SK-N-SH (cell line): ENCODE results near the gene BIRC6. TPM values are rescaled to one million over a fixed set of nuclear protein-coding genes. Genes with fewer than 3 reads are reported as not detected.
"Not testable (repeated sequence)": the region's sequence is repeated elsewhere in the genome, so short reads cannot be mapped to it uniquely, and the experiment has no call there.

Experiments
- CTCF ChIA-PET: fragments of 300-600, 350-600 bp; formaldehyde crosslinking; extraction: SDS; loops from one replicate; lab custom pipeline; 2021; lab: Yijun Ruan, JAX
- POLR2A ChIA-PET: fragments of 350-600 bp; sonication (Branson Sonifier 250); formaldehyde crosslinking; extraction: SDS; loops from one replicate; lab custom pipeline; 2020; ENCODE audit warnings: antibody characterized with exemption, inconsistent platforms; lab: Yijun Ruan, JAX
- DNase-seq: peaks from one replicate; pipeline ENCODE4 v3.0.0; 2012
- H2AFZ ChIP-seq: fragments of 200-600 bp; sonication (generic); 2 replicates; pipeline ENCODE4 v1.8.1; 2016; ENCODE audit warnings: antibody characterized with exemption, mild to moderate bottlenecking, low read depth
- H3F3A ChIP-seq: fragments of 200-600 bp; sonication (generic); replicated peaks from 2 replicates; pipeline ENCODE3; 2016; ENCODE audit warnings: antibody characterized with exemption, mild to moderate bottlenecking; ENCODE audit not compliant: insufficient read depth
- H3K27ac ChIP-seq, 2 experiments: fragments of 200-500 bp in 1 of 2; fragments of 200-600 bp in 1 of 2; sonication (Bioruptor generic) in 1 of 2; sonication (generic), shearing (Covaris generic) in 1 of 2; 2 replicates each; pipeline versions ENCODE4 v1.5.1 to v1.6.1; 2014 to 2016; ENCODE audit warnings: low read depth in 2 of 2, inconsistent platforms in 1 of 2, low read length in 1 of 2, mild to moderate bottlenecking in 1 of 2, mixed read lengths in 1 of 2
- H3K27me3 ChIP-seq: fragments of 200-600 bp; sonication (generic), shearing (Covaris generic); 2 replicates; pipeline ENCODE4 v1.6.1; 2016; ENCODE audit warnings: mixed run types; ENCODE audit not compliant: insufficient read depth
- H3K36me3 ChIP-seq, 2 experiments: fragments of 200-500 bp in 1 of 2; fragments of 200-600 bp in 1 of 2; sonication (Bioruptor generic) in 1 of 2; sonication (generic) in 1 of 2; replicated peaks in 1 of 2; 2 replicates each; pipeline versions ENCODE3 to v1.5.1; 2014 to 2016; ENCODE audit warnings: low read length in 1 of 2, mild to moderate bottlenecking in 1 of 2; ENCODE audit not compliant: insufficient read depth in 2 of 2, control insufficient read depth in 1 of 2
- H3K4me1 ChIP-seq, 2 experiments: fragments of 200-500 bp in 1 of 2; fragments of 200-600 bp in 1 of 2; sonication (Bioruptor generic) in 1 of 2; sonication (generic), shearing (Covaris generic) in 1 of 2; 2 replicates each; pipeline versions ENCODE4 v1.5.1 to v1.6.1; 2014 to 2016; ENCODE audit warnings: low read depth in 1 of 2, low read length in 1 of 2, mixed run types in 1 of 2; ENCODE audit not compliant: insufficient read depth in 2 of 2, control insufficient read depth in 1 of 2
- H3K4me2 ChIP-seq: fragments of 200-600 bp; sonication (generic), shearing (Covaris generic); 2 replicates; pipeline ENCODE4 v1.6.1; 2017; ENCODE audit warnings: mixed run types
- H3K4me3 ChIP-seq, 2 experiments: fragments of 200-500 bp in 1 of 2; fragments of 200-600 bp in 1 of 2; sonication (Bioruptor generic) in 1 of 2; sonication (generic), shearing (Covaris generic) in 1 of 2; 2 replicates each; pipeline versions ENCODE4 v1.5.1 to v1.8.1; 2014 to 2016; ENCODE audit warnings: low read depth in 2 of 2, inconsistent platforms in 1 of 2, low read length in 1 of 2, mild to moderate bottlenecking in 1 of 2, mixed read lengths in 1 of 2, moderate library complexity in 1 of 2
- H3K79me2 ChIP-seq: fragments of 200-600 bp; sonication (generic); 2 replicates; pipeline ENCODE4 v1.8.1; 2017; ENCODE audit warnings: mild to moderate bottlenecking; ENCODE audit not compliant: insufficient read depth
- H3K9ac ChIP-seq: fragments of 200-600 bp; sonication (generic); 2 replicates; pipeline ENCODE4 v1.6.1; 2017; ENCODE audit warnings: mixed run types
- H3K9me2 ChIP-seq: fragments of 200-600 bp; sonication (generic); 2 replicates; pipeline ENCODE4 v1.6.1; 2017; ENCODE audit warnings: mixed run types
- H3K9me3 ChIP-seq: fragments of 200-600 bp; sonication (generic); 2 replicates; pipeline ENCODE4 v1.6.1; 2017; ENCODE audit warnings: mixed run types, mild to moderate bottlenecking, moderate library complexity
- H4K20me1 ChIP-seq: fragments of 200-600 bp; sonication (generic); 2 replicates; pipeline ENCODE4 v1.6.1; 2017; ENCODE audit warnings: mild to moderate bottlenecking, mixed run types; ENCODE audit not compliant: insufficient read depth
- MEF2A ChIP-seq: IDR thresholded peaks from 2 replicates; pipeline ENCODE4 v1.4.0; 2012; ENCODE audit warnings: low read depth, borderline replicate concordance
- RAD21 ChIP-seq: IDR thresholded peaks from 2 replicates; pipeline ENCODE4 v1.6.1; 2012; ENCODE audit warnings: mild to moderate bottlenecking, low read length
- SMC3 ChIP-seq: IDR thresholded peaks from 2 replicates; pipeline ENCODE4 v1.6.1; 2012; ENCODE audit warnings: low read depth, low read length, improper control_type of control experiment
- ZBTB33 ChIP-seq: IDR thresholded peaks from 2 replicates; pipeline ENCODE4 v1.4.0; 2012; ENCODE audit warnings: low read depth, borderline replicate concordance
- WGBS: methylation state at CpG from one replicate; pipeline ENCODE4 v1.1.6; 2017; ENCODE audit warnings: low lambda C conversion rate; 5-methylcytosine and 5-hydroxymethylcytosine counted together
- polyA plus RNA-seq, 3 experiments: library from polyadenylated mRNA; depleted of rRNA; stranded (reverse); fragments of >200 nt; gene quantifications; 2 replicates each; pipeline ENCODE4 v1.2.3, GENCODE V29; 2012
- TF ChIP-seq, protein P1 (sequence below): fragments of 200-600 bp; sonication (generic); IDR thresholded peaks from 2 replicates; pipeline ENCODE4 v1.6.1; 2017; ENCODE audit warnings: antibody characterized with exemption, mild to moderate bottlenecking, moderate library complexity
- TF ChIP-seq, protein P2 (sequence below): fragments of 150-350 bp; IDR thresholded peaks from 2 replicates; pipeline ENCODE4 v1.6.1; 2016; ENCODE audit warnings: mild to moderate bottlenecking, low read depth, low read length

BIRC6 gene
- polyA plus RNA-seq, 1 of the 3 experiments (the other 2 are of a cell fraction) = 28.9 TPM

GRCh38 chr2:32552483-32552882 lies 195.7 kb downstream of the BIRC6 start:
- Histone ChIP-seq H3K36me3 (peaks cover 46 to 55% of the 10 kb centered on the region in 2 experiments), H3F3A (peaks cover 32% of the 10 kb centered on the region)
- H3K4me3 ChIP-seq, H3K4me2 ChIP-seq, H3K79me2 ChIP-seq, H3K27me3 ChIP-seq, POLR2A ChIA-PET, H3K27ac ChIP-seq, H3K9me3 ChIP-seq, H3K4me1 ChIP-seq, H3K9me2 ChIP-seq, H3K9ac ChIP-seq, H4K20me1 ChIP-seq, CTCF ChIA-PET, H2AFZ ChIP-seq, DNase-seq: not testable (repeated sequence)
- 90% methylated on average over 3 of the region's 3 CpGs for WGBS

DNA sequence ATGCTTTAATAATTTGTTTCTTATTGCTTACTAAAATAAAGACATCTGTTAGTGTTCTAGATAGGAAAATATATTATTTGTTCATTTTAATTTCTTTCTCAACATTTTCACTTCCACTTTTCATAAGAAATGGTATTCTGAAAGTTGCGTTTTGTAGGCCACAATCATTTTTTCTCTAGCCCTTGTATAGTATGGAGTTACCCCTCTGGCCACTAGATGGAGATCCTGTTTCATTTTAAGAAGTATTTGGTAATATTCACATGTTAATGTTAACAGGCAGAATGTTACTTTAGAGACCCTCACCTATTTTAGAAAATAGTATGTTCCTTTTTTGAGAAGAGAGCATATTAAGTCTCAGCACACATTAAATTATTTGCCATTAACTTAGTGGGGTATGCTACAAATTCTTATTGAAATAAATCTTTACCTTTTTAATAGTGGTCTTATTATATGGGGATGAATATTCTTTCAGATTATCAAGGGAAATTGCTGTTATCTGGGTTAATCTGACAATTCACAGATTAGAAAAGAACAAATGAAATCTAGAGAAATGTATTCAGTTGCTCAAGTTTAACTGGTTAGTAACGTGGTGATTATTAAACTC lies 197.1 kb downstream of the BIRC6 start:
- H3K9ac ChIP-seq = no peak overlapping the region

More for the DNA sequence above, 197.1 kb downstream of the BIRC6 start:
- Histone ChIP-seq H3K9me2 (no peaks in the 10 kb centered on the region), H3K27me3 (no peaks in the 10 kb centered on the region), H3K4me3 (no peak overlapping the region), H2AFZ (no peak overlapping the region), H3K27ac (no peak overlapping the region), H3K79me2 (no peaks in the 10 kb centered on the region; the same call in none of the 2 replicates), H4K20me1 (no peaks in the 10 kb centered on the region), H3K4me1 (no peaks in the 10 kb centered on the region), H3K36me3 (peaks cover 44 to 54% of the 10 kb centered on the region in 2 experiments), H3F3A (peaks cover 34% of the 10 kb centered on the region), H3K9me3 (no peaks in the 10 kb centered on the region), H3K4me2 (no peak overlapping the region)
- 95% methylated on average over 2 of the region's 2 CpGs for WGBS
- peak; percentile 57 for DNase-seq
- TF ChIP-seq ZBTB33 = no peak
- peak; percentile 47 for TF ChIP-seq SMC3
- TF ChIP-seq, protein P1, sequence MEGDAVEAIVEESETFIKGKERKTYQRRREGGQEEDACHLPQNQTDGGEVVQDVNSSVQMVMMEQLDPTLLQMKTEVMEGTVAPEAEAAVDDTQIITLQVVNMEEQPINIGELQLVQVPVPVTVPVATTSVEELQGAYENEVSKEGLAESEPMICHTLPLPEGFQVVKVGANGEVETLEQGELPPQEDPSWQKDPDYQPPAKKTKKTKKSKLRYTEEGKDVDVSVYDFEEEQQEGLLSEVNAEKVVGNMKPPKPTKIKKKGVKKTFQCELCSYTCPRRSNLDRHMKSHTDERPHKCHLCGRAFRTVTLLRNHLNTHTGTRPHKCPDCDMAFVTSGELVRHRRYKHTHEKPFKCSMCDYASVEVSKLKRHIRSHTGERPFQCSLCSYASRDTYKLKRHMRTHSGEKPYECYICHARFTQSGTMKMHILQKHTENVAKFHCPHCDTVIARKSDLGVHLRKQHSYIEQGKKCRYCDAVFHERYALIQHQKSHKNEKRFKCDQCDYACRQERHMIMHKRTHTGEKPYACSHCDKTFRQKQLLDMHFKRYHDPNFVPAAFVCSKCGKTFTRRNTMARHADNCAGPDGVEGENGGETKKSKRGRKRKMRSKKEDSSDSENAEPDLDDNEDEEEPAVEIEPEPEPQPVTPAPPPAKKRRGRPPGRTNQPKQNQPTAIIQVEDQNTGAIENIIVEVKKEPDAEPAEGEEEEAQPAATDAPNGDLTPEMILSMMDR = peak; percentile 95
- TF ChIP-seq, protein P2, sequence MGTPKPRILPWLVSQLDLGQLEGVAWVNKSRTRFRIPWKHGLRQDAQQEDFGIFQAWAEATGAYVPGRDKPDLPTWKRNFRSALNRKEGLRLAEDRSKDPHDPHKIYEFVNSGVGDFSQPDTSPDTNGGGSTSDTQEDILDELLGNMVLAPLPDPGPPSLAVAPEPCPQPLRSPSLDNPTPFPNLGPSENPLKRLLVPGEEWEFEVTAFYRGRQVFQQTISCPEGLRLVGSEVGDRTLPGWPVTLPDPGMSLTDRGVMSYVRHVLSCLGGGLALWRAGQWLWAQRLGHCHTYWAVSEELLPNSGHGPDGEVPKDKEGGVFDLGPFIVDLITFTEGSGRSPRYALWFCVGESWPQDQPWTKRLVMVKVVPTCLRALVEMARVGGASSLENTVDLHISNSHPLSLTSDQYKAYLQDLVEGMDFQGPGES = no peak
- no peak for TF ChIP-seq MEF2A
- peak; percentile 78 for TF ChIP-seq RAD21
- ChIA-PET CTCF (interaction anchor here (1.0 kb wide), 4 partner anchors 12 to 34 kb away, joined by 3 to 4 read pairs (median 3); no protein-coding TSS in a partner anchor), POLR2A (no interaction called here)
